DMS79 (cell line): ENCODE results near the gene RAB24.
"Not testable (repeated sequence)": the region's sequence is repeated elsewhere in the genome, so short reads cannot be mapped to it uniquely, and the experiment has no call there.

Experiments used
- DNase-seq: peaks from one replicate; lab custom pipeline; 2025; lab: John Stamatoyannopoulos, UW

Gene RAB24

GRCh38 chr5:177311392-177311722, 7.8 kb upstream of the RAB24 start:
- no peak for DNase-seq

- no peak for DNase-seq
Observed at GRCh38 chr5:177310757-177311391, 7.4 kb upstream of the RAB24 start.

GRCh38 chr5:177310332-177310731, 6.8 kb upstream of the RAB24 start:
- no peak for DNase-seq

- DNase-seq = no peak
Observed at GRCh38 chr5:177309351-177310191, 6.1 kb upstream of the RAB24 start.

GRCh38 chr5:177308740-177309139, 5.2 kb upstream of the RAB24 start:
- DNase-seq = no peak

GRCh38 chr5:177307544-177308363, 4.2 kb upstream of the RAB24 start:
- no peak for DNase-seq

GRCh38 chr5:177306674-177307543, 3.4 kb upstream of the RAB24 start:
- DNase-seq = no peak

GRCh38 chr5:177306103-177306640, 2.7 kb upstream of the RAB24 start:
- DNase-seq = not testable (repeated sequence)

GRCh38 chr5:177304392-177305119, 1.0 kb upstream of the RAB24 start:
- no peak for DNase-seq

- no peak for DNase-seq
Observed at GRCh38 chr5:177303925-177304391, 439 bp upstream of the RAB24 start.

GRCh38 chr5:177302354-177303110, 987 bp downstream of the RAB24 start:
- DNase-seq = no peak

GRCh38 chr5:177301503-177302165, 1.9 kb downstream of the RAB24 start:
- DNase-seq = peak; percentile 81

- no peak for DNase-seq
Observed at GRCh38 chr5:177300951-177301350, 2.6 kb downstream of the RAB24 start.

- DNase-seq = no peak
Observed at GRCh38 chr5:177300236-177300880, 3.2 kb downstream of the RAB24 start.

- DNase-seq = no peak
Observed at GRCh38 chr5:177299697-177300096, 3.8 kb downstream of the RAB24 start.

- no peak for DNase-seq
Observed at GRCh38 chr5:177297922-177298321, 5.6 kb downstream of the RAB24 start.

GRCh38 chr5:177296581-177296980, 6.9 kb downstream of the RAB24 start:
- DNase-seq = no peak

GRCh38 chr5:177295924-177296323, 7.6 kb downstream of the RAB24 start:
- no peak for DNase-seq

- no peak for DNase-seq
Observed at GRCh38 chr5:177294632-177295031, 8.9 kb downstream of the RAB24 start.
